Fibroblast of skin of left biceps (primary cell): ENCODE measurements around the gene MMS22L.

Experiments used
- DNase-seq, 2 experiments: peaks; one replicate each; pipeline ENCODE4 v3.0.0-alpha.2; 2013; ENCODE audit warnings: low read depth in 2 of 2

MMS22L gene

GRCh38 chr6:97145691-97146090, 137.3 kb downstream of the MMS22L start:
- DNase-seq: no peak

DNA sequence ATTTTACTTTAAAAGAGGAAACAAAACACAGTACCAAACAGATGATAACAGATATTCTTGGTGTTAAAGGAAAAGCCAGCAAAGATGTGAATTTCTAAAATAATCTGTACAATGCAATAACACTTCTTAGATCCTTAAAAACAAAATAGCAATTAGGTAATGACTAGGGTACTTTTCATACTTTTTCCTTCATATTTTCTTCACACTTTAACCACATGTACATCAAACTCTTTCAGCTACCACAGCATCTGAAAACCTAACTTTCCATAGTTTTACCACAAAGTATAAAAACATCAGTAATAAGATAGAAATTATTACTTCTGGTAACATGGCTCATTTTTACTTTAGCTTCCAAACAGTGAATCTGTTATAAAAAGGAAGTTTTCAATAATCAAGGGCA, 141.3 kb downstream of the MMS22L start:
- no peak for DNase-seq

DNA sequence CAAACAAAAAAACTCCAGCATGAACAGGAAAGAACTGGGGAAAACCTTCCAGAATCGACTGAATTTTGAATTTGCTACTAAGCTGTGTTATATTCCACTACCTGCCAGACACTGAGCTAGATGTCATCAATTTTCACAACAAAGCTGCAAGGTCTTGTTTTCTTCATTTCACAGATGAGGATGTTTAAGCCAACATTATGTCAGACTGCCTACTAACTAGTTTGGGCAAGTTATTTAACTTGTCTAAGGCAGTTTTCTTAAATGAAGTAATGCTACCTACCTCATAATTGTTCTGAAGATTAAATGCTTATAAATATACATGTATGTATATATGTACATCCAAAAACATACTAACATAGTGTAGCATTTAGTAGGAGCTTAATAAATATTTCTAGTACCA, 144.4 kb downstream of the MMS22L start:
- DNase-seq: no peak

GRCh38 chr6:97136626-97137358, 146.2 kb downstream of the MMS22L start:
- DNase-seq: no peak

- DNase-seq: no peak
Observed at GRCh38 chr6:97133067-97133466, 149.9 kb downstream of the MMS22L start.

DNA sequence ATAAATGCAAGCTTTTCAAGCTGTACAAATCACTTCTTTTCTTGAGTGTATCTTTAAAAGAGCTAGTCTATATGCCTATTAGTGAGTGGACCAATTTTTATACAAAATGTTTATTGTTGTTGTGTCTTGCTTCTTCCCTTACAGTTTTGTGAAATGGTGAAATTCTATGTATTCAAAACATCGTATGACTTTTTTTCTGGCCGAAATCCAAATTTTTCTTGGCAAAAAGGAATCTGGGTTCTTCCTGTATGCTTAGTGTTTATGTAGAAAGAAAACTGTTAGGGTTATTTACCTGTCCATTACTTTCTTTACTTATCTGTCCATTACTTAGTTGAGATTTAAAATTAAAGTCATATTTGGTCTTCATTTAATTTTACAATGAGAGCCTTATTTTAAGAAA, 153.9 kb downstream of the MMS22L start:
- DNase-seq: no peak

- no peak for DNase-seq
Observed at GRCh38 chr6:97128507-97128906, 154.5 kb downstream of the MMS22L start.

- DNase-seq: no peak
Observed at GRCh38 chr6:97123652-97124051, 159.4 kb downstream of the MMS22L start.

DNA sequence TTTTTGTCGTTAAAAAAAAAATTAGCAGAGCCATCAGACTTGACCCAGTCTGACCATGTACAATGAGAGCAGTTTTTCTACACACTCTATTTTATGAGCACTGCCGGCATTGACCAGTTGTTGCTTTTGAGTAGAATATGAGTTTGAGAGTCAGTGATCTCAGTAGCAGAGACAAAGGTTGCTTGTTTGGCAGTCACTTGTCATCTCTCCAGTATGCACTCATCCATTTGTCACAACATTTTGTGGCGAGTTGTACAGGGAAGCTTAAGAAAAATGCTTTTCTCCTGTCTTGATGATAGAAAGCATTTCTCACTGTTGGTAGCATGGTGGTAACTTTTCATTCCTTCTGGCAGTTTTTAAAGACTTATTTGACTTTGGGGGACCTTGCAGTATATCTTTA, 159.9 kb downstream of the MMS22L start:
- DNase-seq: no peak

- DNase-seq: no peak
Observed at GRCh38 chr6:97120511-97120910, 162.5 kb downstream of the MMS22L start.

GRCh38 chr6:97114645-97115044, 168.4 kb downstream of the MMS22L start:
- no peak for DNase-seq

- DNase-seq: no peak
Observed at GRCh38 chr6:97113170-97113569, 169.8 kb downstream of the MMS22L start.

DNA sequence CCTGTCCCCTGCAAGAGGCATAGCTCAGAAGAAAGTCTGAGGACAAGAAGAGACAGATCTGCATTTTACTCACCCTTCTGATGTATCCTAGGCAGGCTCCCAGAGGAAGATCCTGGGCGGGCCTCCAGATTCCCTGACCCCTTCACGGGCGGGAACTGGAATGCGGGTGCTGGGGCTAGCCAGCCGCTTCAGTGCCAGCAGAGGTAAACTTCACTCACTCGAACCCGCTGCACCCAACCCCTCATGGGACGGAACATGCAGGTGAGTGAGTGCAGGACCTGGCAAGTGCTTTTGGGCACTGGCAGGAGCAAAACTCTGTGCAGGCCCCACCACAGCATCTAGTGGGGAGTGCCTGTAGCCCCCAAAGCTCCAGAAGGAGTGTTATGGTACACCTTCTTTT, 171.8 kb downstream of the MMS22L start:
- no peak for DNase-seq

GRCh38 chr6:97110626-97111025, 172.4 kb downstream of the MMS22L start:
- no peak for DNase-seq

- DNase-seq: no peak
Observed at GRCh38 chr6:97110149-97110548, 172.9 kb downstream of the MMS22L start.

DNA sequence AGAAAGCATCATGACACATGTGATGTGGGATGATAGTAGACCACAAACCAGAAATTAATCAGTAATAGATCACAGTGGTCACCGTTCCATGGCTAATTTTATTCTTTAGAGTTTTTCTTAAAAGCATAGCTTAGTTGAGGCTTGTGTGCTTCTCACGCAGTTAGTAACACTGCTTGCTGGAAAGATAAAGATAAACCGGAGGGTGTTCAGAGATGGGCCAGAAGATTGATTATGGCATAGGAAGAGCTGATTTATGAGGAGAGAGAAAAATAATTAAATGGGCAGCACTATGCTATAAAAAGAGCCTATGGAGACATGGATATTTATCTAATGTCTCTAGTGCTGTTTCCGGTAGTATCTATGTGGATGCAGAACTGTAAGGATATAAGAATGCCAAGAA, 173.6 kb downstream of the MMS22L start:
- DNase-seq: no peak

DNA sequence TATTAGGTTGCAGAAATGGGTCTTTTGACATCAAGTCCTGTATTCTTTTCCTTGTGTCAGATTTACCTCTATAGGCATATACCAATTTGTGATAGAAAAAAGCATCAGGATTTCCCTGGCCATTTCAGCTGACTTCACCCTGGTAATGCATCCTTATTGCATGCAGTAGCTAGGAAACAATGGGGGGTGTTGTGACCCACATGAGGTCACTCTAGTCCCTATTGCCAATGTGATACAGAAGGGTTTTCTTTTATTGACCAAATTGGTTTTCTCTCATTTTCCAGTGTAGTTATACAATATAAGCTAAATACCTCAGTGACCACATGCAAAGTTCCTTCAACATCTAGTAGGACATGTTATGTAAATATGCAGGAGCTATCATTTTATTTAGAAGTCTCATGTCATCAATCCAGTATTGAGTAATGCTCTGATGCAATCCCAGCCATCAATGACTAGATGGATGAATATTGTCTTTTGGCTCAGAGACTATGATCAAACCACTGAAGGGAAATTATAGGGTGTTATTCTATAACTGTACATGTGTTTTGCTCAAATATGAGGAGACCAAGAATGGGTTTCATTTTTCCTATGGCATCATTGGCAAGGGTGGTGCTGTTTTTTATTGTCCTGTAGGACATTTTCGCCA, 180.7 kb downstream of the MMS22L start:
- DNase-seq: no peak

- DNase-seq: no peak
Observed at GRCh38 chr6:97100696-97101095, 182.3 kb downstream of the MMS22L start.

- no peak for DNase-seq
Observed at GRCh38 chr6:97097068-97098047, 185.7 kb downstream of the MMS22L start.

- DNase-seq: no peak
Observed at GRCh38 chr6:97095311-97095850, 187.6 kb downstream of the MMS22L start.

- DNase-seq: no peak
Observed at GRCh38 chr6:97094376-97094775, 188.6 kb downstream of the MMS22L start.

DNA sequence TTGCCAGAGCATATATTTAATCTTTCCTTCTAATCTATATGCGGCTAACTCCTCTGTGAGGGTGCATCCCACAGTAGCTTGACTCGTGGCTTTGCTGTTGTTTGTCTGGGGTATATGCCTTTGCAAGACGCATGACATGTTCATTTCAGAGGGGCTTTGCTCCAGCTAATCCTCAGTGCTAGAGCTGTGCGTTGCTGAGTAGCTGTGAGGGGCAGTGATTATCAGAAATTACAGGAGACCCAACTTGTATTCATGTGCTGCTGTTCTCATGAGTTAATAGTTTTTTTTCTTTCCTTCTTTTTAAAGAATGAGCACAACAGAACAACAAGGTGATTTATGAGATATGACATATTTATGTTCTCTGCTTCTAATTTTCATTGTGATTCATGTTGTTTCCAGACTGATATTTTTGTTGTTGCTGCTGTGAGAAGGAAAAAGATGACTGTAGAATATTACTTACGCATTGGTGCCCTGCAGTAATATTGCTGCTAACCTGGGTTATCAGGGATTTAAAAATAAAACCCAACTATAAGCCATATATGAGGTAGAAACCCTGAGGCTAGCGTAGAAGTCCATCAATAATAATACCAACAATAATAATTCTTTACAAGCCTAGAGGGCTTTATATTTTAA, 190.2 kb downstream of the MMS22L start:
- no peak for DNase-seq
